NCI-H526 treated with DMSO at 0.1 percent for 48 hours (cell line): Measurements from ENCODE around the gene NXT1.
"Not testable (repeated sequence)": the region's sequence is repeated elsewhere in the genome, so short reads cannot be mapped to it uniquely, and the experiment has no call there.

Experiments used
- DNase-seq: peaks from one replicate; lab custom pipeline; 2025; lab: John Stamatoyannopoulos, UW

NXT1 gene

GRCh38 chr20:23331450-23332350 is 18.9 kb upstream of the NXT1 start:
- no peak for DNase-seq

GRCh38 chr20:23332467-23332866 is 18.1 kb upstream of the NXT1 start:
- DNase-seq, result no peak

DNA sequence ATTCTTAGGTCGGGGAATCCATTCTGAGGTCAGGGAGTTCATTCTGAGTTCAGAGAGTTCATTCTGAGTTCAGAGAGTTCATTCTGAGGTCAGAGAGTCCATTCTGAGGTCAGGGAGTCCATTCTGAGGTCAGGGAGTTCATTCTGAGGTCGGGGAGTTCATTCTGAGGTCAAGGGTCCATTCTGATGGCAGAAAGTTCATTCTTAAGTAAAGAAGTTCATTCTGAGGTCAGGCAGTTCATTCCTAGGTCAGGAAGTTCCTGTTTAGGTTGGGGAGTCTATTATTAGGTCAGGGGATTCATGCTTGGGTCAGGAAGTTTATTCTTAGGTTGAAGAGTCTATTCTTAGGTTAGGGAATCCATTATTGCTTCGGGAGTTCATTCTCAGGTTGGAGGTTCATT is 16.5 kb upstream of the NXT1 start:
- no peak for DNase-seq

DNA sequence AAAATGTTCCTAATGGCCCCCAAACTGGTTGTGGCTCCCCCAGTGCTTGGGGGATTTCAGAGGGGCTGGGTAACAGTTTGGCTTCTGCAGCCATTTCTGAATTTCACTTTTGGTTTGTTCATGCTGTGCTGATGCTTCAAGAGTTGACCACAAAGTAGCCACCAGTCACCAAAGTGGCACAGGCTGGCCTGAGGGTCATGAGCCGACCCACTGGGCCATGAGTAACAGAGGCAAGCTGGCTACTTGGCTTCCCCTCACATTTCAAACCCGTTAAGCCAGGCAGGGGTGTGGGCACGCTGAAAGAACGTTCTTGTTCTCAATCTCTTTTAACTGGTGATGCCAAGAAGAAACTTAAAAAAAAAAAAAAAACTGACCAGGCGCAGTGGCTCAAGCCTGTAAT is 15.1 kb upstream of the NXT1 start:
- DNase-seq, result no peak

DNA sequence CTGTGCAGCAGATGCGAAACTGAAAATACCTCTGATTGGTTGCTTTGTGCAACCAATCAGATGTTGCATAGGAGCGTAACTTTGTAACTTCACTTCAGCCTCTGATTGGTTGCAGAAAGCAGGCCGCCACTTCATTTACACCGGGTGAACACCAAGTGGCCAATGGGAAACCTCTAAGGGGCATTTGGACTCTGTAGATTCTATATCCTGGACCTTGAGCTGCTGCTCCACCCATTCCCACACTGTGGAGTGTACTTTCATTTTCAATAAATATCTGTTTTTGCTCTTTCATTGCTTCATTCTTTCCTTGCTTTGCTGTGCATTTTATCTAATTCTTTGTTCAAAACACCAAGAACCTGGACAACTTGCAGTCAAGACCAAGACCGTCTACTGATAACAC is 14.1 kb upstream of the NXT1 start:
- no peak for DNase-seq

- no peak for DNase-seq
These were observed 13.3 kb upstream of the NXT1 start for GRCh38 chr20:23337312-23337711.

DNA sequence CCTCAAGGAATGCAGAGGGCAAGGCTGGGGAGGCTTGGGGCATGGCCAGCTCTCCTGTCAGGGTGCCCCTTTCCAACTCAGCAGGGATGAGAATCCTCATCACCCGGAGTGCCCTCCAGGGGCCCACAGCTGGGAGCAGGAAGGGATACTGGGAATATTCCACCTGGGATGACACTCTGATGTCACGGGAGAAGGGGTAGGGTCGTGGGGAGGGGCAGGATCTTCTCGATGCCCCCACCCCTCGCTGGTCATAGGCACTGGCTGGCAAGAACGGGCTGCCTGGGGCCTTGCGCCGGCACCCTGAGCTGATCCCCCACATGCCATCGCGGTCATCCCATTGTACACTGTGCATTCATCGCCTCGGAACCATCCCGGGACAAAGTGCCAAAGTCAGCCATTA is 10.6 kb upstream of the NXT1 start:
- DNase-seq, result no peak

DNA sequence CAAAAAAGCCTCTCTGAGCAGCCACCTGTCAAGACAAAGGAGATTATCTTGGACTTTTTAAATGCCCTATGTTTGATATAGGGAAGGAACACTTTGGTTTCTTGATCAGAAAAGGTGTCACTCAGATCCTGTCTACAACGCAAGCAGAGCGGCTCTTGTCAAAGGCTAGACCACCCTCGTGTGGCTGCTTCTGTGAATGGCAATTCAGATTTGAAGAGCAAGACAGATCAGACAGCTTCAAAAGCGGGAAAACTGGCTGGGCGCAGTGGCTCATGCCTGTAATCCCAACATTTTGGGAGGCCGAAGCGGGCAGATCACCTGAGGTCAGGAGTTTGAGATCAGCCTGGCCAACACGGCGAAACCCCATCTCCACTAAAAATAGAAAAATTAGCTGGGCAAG is 10.1 kb upstream of the NXT1 start:
- DNase-seq, result peak; percentile 15

- DNase-seq, result no peak
These were observed 9.5 kb upstream of the NXT1 start for GRCh38 chr20:23341073-23341472.

DNA sequence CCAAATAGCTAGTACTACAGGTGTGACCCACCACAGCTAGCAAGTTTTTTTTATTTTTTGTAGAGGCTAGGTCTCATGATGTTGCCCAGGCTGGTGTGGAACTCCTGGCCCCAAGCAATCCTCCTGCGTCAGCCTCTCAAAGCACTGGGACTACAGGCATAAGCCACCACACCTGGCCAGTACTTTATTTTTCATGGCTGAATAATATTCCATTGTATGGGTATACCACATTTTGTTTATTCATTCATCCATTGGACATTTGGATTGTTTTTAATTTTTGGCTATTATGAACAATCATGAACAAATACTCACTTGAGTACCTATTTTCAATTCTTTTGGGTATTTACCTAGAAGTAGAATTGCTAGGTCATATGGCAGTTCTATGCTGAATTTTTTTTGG is 7.0 kb upstream of the NXT1 start:
- DNase-seq, result no peak

GRCh38 chr20:23344336-23344735 is 6.3 kb upstream of the NXT1 start:
- no peak for DNase-seq

DNA sequence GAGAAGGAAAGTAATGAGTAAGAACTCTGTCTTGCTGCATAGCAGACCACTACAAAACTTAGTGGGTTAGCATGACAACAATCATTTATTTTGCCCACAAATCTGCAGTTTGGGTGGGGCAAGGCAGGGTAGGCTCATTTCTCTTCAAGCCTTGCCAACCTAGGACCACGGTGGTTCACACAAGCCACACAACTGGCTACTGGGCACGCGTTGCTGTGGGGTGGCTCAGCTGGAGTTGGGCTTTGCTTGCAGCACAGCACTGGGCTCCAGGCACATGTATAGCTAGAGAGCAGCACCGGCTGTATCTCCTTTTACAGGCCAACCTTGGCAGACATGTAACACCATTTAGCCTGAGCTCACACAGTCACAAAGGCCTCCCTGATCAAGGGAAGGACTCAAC is 4.6 kb upstream of the NXT1 start:
- DNase-seq, result no peak

- no peak for DNase-seq
These were observed 2.8 kb upstream of the NXT1 start for GRCh38 chr20:23347791-23348190.

GRCh38 chr20:23348510-23348909 is 2.1 kb upstream of the NXT1 start:
- DNase-seq, result not testable (repeated sequence)

GRCh38 chr20:23349338-23350195 is 1.0 kb upstream of the NXT1 start:
- no peak for DNase-seq

DNA sequence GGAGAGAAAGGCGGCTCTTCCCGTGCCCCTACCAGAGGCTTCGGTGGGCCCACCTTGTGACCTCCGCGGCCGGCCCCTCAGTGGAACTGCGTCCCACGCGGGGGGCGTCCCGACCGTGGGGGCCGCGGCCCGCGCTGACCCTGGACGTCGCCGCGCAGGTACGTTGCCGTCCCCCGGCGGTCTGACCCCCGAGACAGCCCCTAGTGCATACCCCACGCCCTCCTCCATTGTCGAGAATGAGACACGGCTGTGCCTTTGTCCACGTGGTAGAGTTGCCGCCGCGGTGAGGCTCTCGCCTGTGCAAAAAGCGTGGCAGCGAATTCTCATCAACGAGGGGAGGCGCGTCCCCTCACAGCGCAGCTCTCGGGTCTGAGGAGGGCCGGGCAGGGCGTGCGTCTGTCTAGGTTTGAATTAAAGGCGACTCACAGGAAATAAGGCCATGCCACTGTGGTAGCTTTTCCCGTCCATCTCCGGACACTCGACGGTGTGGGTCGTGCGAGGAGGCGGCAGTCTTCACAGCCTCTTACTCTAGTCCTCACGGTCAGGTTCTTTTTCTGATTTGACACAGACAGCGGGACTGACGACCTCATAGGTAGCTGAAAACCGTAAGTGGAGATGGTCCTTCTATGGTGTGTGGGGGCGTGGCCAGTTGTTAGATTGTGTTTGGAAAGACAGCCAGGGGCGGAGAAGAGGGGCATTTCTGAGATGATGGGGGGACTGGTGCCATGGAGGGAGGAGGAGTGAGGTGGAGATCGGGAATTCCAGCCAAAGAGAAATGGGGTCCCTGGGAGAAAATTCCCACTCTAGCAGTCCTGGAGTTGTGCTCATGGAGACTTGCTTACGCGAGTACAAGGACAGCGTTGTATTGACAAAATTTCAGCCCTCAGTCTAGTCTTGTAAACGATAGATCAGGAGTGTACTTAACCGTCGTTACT is 580 bp downstream of the NXT1 start:
- DNase-seq, result peak; percentile 39

DNA sequence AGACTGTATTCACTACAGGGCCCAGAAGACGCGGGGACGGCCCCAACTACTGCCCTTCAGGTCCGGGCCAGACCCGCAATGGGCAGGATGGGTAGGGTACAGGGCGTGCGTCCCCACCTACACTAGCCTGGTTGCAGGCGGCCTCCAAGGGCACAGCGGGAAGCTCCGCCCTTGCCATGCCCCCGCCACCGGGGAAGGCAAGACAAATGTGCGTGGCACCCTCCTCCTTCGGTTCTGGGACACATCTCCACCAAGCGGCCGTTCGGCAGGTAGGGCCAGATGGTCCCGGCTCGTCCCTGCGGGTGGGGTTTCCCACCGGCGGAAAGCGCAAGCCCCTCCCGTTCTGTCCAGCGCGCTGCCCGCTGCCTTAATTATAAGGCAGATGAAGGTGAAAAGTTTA is 5.6 kb downstream of the NXT1 start:
- no peak for DNase-seq

- peak; percentile 98 for DNase-seq
These were observed 7.4 kb downstream of the NXT1 start for GRCh38 chr20:23357767-23358562.

- DNase-seq, result no peak
These were observed 7.9 kb downstream of the NXT1 start for GRCh38 chr20:23358563-23358906.

DNA sequence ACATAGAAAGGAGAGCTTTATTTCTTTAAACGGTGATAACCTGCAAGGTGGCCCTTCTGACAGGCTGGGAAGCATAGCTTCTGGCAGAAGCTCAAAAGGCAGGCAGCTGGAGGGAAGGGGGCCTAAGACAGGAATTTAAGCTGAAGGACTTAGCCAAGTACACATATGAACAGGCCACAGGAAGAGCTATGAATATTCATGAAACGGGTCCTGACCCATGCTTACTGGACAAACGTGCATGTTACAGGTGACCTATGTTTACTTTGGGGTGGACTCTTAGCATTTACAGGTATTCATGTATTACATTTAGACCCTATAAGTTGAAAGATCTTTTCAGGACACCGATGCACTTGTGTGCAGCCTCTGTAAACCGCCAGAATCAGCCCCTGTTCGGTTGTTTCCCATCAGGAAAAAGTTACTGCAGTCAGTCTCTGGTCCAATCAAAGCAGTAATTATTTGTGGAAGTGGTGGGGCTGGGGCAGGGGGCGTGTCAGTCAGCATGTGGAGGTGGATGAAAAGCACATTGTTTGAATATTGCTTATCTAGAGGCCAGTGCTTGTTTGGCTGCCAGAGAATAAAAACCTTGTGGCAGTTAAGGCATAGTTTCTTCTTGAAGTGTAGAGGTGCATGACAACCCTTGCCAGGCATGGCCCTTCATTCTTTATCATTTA is 8.5 kb downstream of the NXT1 start:
- no peak for DNase-seq

DNA sequence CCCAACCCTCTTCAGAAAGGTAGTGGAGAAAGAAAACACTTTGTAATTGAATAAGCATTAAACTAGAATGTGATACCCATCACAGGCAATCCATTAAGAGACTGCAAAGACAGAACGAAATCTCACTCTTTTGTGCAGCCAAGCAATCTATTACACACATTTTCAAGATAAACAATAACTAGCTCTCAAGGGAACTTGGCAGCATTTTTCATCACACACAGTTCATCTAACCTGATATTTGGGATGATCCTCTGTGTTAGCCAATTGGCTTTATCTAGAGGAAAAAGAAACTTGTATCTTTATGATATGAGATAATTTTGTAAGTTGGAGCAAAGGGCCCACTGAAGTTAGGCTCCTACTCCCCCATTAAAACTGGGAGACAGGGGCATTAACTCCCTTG is 9.9 kb downstream of the NXT1 start:
- no peak for DNase-seq
